Measurements from ENCODE around the gene CBX3. TPM values are rescaled to one million over a fixed set of nuclear protein-coding genes. Genes with fewer than 3 reads are reported as not detected.
"Not testable (repeated sequence)": the region's sequence is repeated elsewhere in the genome, so short reads cannot be mapped to it uniquely, and the experiment has no call there.

Gene CBX3
- total RNA-seq (2021) (282 and 308 TPM in 2 replicates), Bru-seq, nascent RNA (percentile 99 among the genes with signal in this experiment), BruChase-seq, experiment 1, labeled RNA remaining after a 2-hour chase (percentile 99 among the genes with signal in this experiment), BruChase-seq, experiment 2, labeled RNA remaining after a 6-hour chase (percentile 99 among the genes with signal in this experiment)
- long read RNA-seq, transcript CBX3-202 (6 exons, 1,857 nt): major isoform, 812 of 986 reads
- long read RNA-seq, transcript CBX3-203 (6 exons, 1,717 nt): minor isoform, 30 of 986 reads
- long read RNA-seq, transcript CBX3-201 (6 exons, 2,128 nt): minor isoform, 32 of 986 reads
- long read RNA-seq, partial matches to known transcripts: 32 of 986 reads
- long read RNA-seq, other reads (novel, unspliced or antisense): 79 of 986 reads

DNA sequence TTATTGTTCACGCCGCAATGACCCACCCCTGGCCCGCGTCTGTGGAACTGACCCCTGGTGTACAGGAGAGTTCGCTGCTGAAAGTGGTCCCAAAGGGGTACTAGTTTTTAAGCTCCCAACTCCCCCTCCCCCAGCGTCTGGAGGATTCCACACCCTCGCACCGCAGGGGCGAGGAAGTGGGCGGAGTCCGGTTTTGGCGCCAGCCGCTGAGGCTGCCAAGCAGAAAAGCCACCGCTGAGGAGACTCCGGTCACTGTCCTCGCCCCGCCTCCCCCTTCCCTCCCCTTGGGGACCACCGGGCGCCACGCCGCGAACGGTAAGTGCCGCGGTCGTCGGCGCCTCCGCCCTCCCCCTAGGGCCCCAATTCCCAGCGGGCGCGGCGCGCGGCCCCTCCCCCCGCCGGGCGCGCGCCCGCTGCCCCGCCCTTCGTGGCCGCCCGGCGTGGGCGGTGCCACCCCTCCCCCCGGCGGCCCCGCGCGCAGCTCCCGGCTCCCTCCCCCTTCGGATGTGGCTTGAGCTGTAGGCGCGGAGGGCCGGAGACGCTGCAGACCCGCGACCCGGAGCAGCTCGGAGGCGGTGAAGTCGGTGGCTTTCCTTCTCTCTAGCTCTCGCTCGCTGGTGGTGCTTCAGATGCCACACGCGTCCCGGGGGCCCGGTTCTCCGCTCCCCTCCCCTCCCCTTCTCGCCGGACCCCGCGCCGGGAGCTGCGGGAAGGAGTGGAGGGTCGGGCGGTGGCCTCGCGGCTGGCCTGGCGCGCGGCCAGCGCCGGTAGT is at the start of gene CBX3:
Gene CBX3 (plus strand): TSS at position 499 of the 772 bp plus-strand sequence. CDS start 1,254 bp downstream, outside the sequence.
- Histone ChIP-seq H3K4me1 (replicated peaks; ENCODE audit: insufficient read depth) (peaks cover 45% of the 10 kb centered on the region), H3K27me3 (ENCODE audit: insufficient read depth, low read depth) (no peaks in the 10 kb centered on the region), H3K4me3 (peak within 1 kb of the TSS; percentile 98), H2AFZ (peak within 1 kb of the TSS; percentile 80), H3K79me2 (ENCODE audit: low read depth) (peaks cover 91% of the 10 kb centered on the region), H3K9me2 (ENCODE audit: insufficient read depth) (no peaks in the 10 kb centered on the region), H3K4me2 (peak within 1 kb of the TSS; percentile 86), H3K9me3 (ENCODE audit: insufficient read depth, low read depth) (no peaks in the 10 kb centered on the region), H3F3A (ENCODE audit: insufficient read depth, low read depth) (peaks cover 52% of the 10 kb centered on the region), H3K36me3 (ENCODE audit: low read depth) (peaks cover 70% of the 10 kb centered on the region), H3K27ac (peak within 1 kb of the TSS; percentile 92), H4K20me1 (ENCODE audit: insufficient read depth) (peaks cover 76% of the 10 kb centered on the region)
- intact Hi-C loops (cut with micrococcal nuclease; ENCODE audit: unreplicated experiment): loop anchor here (2.0 kb wide), 2 partner anchors 145 to 163 kb away; no protein-coding TSS in a partner anchor
- DNase-seq: peak; percentile 82 to 94
- CTCF ChIA-PET: interaction anchor here (0.6 to 0.9 kb wide), 3 partner anchors 83 to 1080 kb away, joined by 3 to 5 read pairs (median 5); no protein-coding TSS in a partner anchor
- no peak for TF ChIP-seq EZH2 (IDR thresholded peaks at IDR 0.05; ENCODE audit: low read depth)
- TF ChIP-seq, protein P1, sequence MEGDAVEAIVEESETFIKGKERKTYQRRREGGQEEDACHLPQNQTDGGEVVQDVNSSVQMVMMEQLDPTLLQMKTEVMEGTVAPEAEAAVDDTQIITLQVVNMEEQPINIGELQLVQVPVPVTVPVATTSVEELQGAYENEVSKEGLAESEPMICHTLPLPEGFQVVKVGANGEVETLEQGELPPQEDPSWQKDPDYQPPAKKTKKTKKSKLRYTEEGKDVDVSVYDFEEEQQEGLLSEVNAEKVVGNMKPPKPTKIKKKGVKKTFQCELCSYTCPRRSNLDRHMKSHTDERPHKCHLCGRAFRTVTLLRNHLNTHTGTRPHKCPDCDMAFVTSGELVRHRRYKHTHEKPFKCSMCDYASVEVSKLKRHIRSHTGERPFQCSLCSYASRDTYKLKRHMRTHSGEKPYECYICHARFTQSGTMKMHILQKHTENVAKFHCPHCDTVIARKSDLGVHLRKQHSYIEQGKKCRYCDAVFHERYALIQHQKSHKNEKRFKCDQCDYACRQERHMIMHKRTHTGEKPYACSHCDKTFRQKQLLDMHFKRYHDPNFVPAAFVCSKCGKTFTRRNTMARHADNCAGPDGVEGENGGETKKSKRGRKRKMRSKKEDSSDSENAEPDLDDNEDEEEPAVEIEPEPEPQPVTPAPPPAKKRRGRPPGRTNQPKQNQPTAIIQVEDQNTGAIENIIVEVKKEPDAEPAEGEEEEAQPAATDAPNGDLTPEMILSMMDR (conservative IDR thresholded peaks at IDR 0.05): no peak
- POLR2A ChIA-PET (ENCODE audit: unreplicated experiment): interaction anchor here (0.6 to 0.9 kb wide), 2 partner anchors 118 to 150 kb away, joined by 5 to 10 read pairs; no protein-coding TSS in a partner anchor
- BruUV-seq (replicated peaks): no TSS peak

DNA sequence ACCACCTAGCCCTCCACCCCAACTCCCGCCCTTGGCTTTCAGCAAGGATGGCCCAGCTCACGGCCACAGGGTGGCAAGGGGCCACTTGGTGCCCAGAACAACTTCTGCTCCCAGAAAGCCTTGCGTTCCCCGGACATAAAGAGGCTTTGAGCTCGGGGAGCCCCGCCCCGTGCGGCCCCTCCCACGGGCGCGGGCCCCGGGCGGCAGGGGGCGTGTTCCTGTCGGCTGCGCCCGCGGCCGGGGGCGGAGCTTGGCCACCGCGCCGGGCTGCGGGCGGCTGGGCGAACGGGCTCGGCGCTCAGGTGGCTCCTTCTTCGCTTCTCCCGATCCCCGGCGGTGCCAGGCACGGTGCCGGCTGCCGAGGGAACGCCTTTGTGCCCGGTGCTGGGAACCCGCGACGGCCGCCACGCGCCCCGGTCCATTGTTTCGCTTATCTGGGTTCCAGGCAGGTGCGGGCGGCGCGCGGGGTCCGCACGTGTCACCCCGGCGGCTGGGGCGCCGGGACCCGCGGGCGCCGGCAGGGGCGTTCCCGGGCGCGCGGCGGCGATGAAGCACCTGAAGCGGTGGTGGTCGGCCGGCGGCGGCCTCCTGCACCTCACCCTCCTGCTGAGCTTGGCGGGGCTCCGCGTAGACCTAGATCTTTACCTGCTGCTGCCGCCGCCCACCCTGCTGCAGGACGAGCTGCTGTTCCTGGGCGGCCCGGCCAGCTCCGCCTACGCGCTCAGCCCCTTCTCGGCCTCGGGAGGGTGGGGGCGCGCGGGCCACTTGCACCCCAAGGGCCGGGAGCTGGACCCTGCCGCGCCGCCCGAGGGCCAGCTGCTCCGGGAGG is 49.4 kb upstream of the CBX3 start, which contains the start of gene NFE2L3:
Gene NFE2L3 (plus strand): TSS at position 246 of the 829 bp plus-strand sequence. CDS start 301 bp downstream, at position 547.
- Histone ChIP-seq H3K36me3 (ENCODE audit: low read depth) (no peaks in the 10 kb centered on the region), H4K20me1 (ENCODE audit: insufficient read depth) (no peaks in the 10 kb centered on the region), H3K4me3 (peak within 1 kb of the TSS; percentile 77), H3K27ac (peak within 1 kb of the TSS; percentile 96), H3K4me2 (peak within 1 kb of the TSS; percentile 96), H2AFZ (peak within 1 kb of the TSS; percentile 75), H3K27me3 (ENCODE audit: insufficient read depth, low read depth) (no peaks in the 10 kb centered on the region), H3K9me3 (ENCODE audit: insufficient read depth, low read depth) (no peaks in the 10 kb centered on the region), H3K4me1 (replicated peaks; ENCODE audit: insufficient read depth) (peaks cover 33% of the 10 kb centered on the region), H3K9me2 (ENCODE audit: insufficient read depth) (no peaks in the 10 kb centered on the region), H3F3A (ENCODE audit: insufficient read depth, low read depth) (peaks cover 39% of the 10 kb centered on the region), H3K79me2 (ENCODE audit: low read depth) (peaks cover 49% of the 10 kb centered on the region)
- ChIA-PET POLR2A (ENCODE audit: unreplicated experiment) (interaction anchor here (0.6 to 1.5 kb wide), 4 partner anchors 18 to 1010 kb away, joined by 3 to 8 read pairs (median 5); no protein-coding TSS in a partner anchor), CTCF (interaction anchor here (0.6 to 1.1 kb wide), 9 partner anchors 24 to 196 kb away, joined by 3 to 10 read pairs (median 4); no protein-coding TSS in a partner anchor)
- no TSS peak for BruUV-seq (replicated peaks)
- TF ChIP-seq, protein P1 (conservative IDR thresholded peaks at IDR 0.05): no peak; the same call in 1 of the 2 replicates
- TF ChIP-seq EZH2 (IDR thresholded peaks at IDR 0.05; ENCODE audit: low read depth): no peak
- intact Hi-C loops (cut with micrococcal nuclease; ENCODE audit: unreplicated experiment): loop anchor here (2.0 kb wide), 1 partner anchor 61 kb away; no protein-coding TSS in a partner anchor
- peak; percentile 69 to 92 for DNase-seq

- not testable (repeated sequence) for H3K9me3 ChIP-seq (ENCODE audit: insufficient read depth, low read depth); BruUV-seq (replicated peaks); DNase-seq; H3K36me3 ChIP-seq (ENCODE audit: low read depth); H3K9me2 ChIP-seq (ENCODE audit: insufficient read depth); H3K27me3 ChIP-seq (ENCODE audit: insufficient read depth, low read depth); H4K20me1 ChIP-seq (ENCODE audit: insufficient read depth)
- Histone ChIP-seq H3K4me2 (peak overlapping the region; percentile 96), H3K27ac (peak overlapping the region; percentile 96), H3K79me2 (ENCODE audit: low read depth) (peaks cover 55% of the 10 kb centered on the region), H3K4me3 (peak overlapping the region; percentile 77), H2AFZ (peak overlapping the region; percentile 75), H3F3A (ENCODE audit: insufficient read depth, low read depth) (peaks cover 46% of the 10 kb centered on the region), H3K4me1 (replicated peaks; ENCODE audit: insufficient read depth) (peaks cover 40% of the 10 kb centered on the region)
- ChIA-PET CTCF (interaction anchor here (0.8 to 1.1 kb wide), 2 partner anchors 46 to 51 kb away, joined by 4 to 5 read pairs; no protein-coding TSS in a partner anchor), POLR2A (ENCODE audit: unreplicated experiment) (interaction anchor here (1.5 kb wide), 1 partner anchor 45 kb away, joined by 8 read pairs; no protein-coding TSS in a partner anchor)
- intact Hi-C loops (cut with micrococcal nuclease; ENCODE audit: unreplicated experiment): loop anchor here (2.0 kb wide), 1 partner anchor 62 kb away; no protein-coding TSS in a partner anchor
Measured at GRCh38 chr7:26152782-26153240, 48.7 kb upstream of the CBX3 start.

All from PC-9 (cell line).